Pons (tissue), 1 donor: ENCODE measurements around the gene CDC26.
"Not testable (repeated sequence)": the region's sequence is repeated elsewhere in the genome, so short reads cannot be mapped to it uniquely, and the experiment has no call there.

Source experiments
- DNase-seq: peaks from one replicate; pipeline ENCODE4 v3.0.0-alpha.2; 2016; ENCODE audit warnings: low spot score

Gene CDC26

DNA sequence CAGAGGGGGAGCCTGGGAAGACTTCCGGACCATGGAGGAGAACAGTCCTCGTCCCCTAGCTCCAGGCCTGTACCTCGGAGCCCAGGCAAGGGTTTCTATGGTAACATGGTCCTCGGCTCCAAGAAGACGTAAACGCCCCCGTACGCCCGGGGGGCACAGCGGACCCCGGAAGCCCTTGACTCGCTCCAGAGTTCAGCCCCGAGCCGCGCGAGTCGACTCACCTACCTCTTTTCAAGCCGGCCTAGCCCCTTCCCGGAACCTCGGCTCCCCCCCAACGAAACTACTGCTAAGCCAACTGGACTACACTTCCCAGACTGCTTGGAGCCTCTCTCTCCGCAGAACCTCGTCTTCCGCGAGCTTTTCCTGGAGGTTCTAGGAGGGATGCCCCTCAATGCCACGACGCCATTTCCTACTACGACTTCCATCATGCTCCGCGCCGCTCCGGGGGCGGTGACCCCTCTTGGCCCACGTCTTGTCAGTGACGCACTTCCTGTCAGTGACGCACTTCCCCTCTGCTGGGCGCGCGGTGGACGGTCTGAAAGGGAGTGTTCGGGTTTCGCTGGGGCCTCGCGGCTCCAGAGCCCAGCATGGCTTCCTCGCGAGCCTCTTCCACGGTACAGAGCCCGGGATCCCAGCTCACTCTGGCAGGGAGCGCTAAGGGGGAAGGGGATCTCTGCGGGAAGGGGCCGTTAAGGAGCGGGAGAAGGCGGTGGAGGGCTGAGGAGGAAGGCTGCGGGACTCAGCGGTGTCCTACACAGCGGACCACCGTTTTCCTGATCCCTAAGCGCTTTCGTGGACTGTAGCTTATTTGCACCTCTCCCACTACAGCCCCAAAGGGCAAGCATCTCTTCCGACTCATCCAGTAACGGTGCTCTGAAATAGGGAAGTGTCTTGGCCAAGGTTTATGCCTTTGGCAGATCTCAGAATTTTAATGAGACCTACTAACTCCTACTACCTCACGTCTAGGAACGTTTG is at the start of gene CDC26, which contains the start of gene PRPF4:
TSS of gene CDC26 (minus strand) at position 416 of the 975 bp plus-strand sequence. CDS start 3,065 bp downstream, outside the sequence.
TSS of gene PRPF4 (plus strand) at position 502 of the 975 bp plus-strand sequence. CDS start at position 588, 86 bp downstream.
- peak; percentile 98 for DNase-seq

DNA sequence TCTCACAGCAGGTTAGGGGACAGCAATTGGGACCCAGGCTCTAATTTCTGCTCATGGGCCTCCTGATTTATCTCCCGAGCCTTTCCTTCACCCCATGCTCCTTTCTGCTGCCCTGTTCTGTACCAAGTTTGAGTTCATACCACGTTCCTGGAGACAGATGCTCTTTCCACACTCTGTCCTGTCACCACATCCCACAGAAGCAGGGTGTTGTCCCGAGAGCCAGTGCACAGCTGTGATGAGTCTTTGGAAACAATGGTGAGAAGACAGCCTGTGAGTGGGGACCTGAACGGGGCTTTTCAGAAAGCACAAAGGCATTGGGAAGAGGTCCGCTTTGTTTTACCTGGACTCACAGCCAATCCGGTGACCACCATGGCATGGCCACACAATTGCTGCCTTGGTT is 47.3 kb upstream of the CDC26 start:
- DNase-seq = peak; percentile 43

DNA sequence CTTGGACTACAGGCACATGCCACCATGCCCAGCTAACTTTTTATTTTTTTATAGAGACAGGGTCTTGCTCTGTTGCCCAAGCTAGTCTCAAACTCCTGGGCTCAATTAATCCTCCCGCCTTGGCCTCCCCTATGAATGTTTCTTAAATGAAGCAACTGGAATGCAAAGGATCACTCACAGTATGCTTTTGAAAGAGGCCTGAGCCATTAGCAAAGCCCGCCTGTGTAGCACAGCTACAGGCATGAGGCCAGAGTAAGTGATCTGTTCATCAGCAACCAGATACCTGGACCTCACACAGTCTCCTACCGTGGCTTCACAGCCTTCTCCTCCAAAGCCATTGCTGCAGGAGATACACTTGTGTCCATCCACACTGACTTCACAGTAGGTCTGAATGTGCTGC is 44.7 kb upstream of the CDC26 start:
- DNase-seq = no peak

DNA sequence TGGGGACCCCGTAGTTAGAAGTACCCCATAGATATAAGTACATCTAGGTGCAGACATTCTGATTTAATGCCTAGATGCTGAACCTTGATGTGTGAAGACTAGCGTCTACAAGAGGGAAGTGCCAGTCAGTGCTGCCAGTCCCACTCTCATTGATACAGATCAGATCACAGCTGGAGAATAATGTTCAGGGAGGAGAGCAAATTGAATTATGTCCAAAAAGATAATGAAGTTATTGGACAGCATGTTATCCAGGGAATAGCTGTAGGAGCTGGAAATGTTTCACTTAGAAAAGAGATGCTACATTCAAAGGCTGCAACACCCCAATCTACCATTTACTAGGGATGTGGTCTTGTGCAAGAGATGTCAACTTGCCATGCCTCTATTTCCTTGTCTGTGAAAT is 43.7 kb upstream of the CDC26 start:
- no peak for DNase-seq

DNA sequence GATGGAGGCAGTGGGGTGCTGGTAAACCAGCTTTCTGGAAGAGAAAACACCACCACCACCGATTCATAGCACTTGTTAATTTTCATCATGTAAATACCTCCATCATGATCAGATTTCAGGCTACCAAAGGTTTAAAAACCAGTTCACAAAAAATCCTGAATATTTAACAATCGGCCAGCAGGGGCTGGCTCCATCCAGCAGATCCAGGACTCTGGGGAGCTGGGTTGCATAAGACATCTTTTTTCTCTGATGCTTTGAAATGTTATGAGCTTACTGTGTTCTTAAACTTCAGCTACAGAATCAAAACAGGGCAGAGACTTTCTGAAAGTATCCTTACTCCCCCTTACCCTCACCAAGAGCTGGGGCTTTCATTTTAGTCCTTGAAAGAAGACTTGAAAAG is 42.4 kb upstream of the CDC26 start:
- DNase-seq = no peak

DNA sequence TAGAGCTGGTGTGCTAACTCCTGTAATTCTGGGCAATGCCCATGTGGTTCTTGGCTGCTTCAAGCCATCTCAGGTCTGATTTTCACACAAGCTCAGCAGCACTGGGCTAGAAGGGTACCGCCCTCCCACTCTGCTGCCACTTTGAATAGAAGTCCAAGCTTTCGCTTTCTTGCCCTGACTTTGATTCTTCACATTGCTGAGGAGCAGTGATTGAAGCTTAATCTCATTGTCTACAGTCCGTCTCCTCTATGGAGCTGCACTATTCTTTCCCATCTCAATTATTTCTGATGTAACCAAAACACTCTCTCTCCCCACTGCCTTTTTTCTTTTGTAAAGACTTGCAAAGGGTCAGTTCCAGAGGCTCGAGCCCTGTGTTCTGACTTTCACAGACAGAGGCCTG is 40.7 kb upstream of the CDC26 start:
- DNase-seq = no peak

DNA sequence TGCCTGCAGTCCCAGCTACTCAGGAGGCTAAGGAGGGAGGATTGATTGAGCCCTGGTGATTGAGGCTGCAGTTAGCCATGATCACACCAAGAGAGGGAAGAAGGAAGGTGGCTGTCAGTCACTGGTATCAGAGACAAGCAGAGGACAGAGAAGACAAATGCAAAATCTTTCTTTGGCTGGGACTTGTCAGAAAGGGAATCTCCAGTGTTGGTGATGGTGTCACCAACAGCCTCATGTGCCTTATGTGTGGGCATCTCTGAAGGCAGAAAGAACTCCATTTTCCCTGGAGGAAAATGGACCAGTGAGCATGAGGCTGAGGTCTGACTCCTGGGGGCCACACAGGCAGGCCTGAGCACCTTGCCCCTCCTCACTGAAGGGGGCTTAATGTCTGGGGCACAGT is 39.9 kb upstream of the CDC26 start:
- DNase-seq = no peak

DNA sequence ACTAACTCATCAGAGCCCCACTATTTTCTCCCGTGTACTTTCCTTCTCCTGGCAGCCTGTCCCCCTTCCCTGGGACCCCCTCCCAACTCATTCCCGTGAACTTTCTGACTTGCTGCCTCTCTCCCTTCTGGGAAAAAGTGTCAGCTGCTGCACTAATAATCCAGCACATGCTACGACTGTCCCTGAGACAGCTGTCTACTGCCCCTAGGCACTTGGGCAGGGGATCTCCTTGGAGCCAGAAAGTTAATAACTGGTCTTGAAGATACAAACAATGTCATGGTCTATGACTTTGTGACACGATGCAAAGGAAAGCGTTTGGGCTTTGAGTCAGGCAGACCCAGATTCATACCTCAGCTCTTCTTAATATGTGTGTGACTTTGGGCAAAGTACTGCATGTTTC is 37.9 kb upstream of the CDC26 start:
- DNase-seq = no peak

DNA sequence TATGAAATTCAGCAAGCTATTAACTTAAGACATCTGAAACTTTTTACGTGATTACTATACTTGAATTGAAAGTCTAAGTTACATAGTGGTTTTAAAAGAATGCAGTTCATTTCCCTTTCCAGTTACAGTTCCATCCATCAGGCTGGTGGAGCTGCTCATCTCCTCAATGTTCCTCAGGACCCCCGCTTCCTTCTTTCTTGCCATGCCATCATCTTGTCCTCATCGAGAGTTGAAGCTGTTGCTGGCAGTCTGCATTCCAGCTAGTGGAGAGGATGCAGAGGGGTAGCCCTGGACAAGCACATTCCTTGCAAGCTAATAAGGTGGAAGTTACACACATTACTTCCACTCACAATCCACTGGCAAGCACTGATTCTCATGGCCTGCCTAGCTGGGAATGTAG is 36.6 kb upstream of the CDC26 start:
- no peak for DNase-seq

DNA sequence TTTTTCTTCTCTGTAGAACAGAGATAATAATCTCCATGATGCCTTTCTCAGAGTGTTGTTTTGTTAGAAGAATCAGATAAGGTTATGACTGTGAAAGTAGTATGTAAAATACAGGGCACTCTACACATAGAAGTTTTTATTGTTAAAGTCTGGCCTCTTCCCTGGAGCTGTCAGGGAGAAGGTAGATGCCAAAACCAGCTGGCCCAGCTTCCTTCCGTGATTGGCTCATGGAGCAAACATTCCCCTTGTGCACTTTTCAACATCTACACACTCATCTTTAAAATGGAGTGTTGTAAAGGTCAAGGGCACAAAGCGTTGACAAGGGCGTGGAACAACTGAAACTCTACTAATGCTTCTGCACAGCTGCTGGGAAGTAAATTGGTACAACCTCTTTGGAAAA is 35.2 kb upstream of the CDC26 start:
- no peak for DNase-seq

DNA sequence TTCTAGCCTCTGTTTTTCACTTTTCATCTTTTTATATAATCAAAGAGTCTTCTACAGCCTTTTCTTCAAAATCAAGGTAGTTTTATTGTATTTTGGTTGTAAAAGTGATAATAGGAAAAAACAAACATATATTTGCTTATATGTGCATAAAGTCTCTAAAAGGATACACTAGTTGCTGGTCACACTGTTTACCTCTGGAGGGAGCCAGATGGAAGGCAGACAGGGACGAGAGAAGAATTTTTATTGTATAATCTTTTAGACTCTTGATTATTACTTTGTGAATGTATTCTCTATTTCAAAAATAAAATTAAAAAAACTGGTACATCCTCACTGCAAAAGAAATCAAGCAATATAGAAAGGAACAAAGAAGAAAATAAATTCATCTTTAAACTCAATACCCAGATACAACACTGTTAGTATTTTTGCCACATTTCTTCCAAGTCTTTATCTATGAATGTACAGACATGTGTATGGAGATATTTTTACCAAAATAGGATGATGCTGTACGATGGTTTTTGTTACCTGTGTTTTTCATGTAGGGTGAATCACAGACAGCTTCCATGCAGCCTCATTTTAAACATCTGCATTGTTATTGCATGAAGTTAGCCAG is 33.9 kb upstream of the CDC26 start:
- peak; percentile 71 for DNase-seq

DNA sequence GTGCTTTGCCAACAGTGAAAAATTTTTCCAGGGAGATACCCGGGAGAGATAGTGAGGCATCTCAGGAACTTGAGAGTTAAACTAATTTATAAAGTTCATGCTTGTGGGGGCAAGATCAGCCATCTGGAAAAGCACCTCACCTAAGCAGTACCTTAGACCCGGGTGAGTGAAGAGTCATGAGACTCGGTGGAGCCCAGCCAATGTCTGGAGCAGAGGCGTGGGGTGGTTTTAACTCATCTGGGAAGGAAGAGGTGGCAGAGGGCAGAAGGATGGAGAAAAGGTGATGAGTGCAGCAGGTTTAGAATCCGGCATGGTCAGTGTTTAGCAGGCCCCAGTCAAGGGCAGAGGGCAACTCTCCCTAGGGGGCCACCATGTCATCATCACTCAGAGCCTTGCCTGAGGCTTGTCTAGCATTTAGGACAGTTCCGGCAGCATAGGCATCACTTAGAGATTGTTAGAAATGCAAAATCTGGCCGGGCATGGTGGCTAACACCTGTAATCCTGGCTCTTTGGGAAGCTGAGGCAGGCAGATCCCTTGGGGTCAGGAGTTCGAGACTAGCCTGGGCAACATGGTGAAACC is 32.1 kb upstream of the CDC26 start:
- DNase-seq = no peak

DNA sequence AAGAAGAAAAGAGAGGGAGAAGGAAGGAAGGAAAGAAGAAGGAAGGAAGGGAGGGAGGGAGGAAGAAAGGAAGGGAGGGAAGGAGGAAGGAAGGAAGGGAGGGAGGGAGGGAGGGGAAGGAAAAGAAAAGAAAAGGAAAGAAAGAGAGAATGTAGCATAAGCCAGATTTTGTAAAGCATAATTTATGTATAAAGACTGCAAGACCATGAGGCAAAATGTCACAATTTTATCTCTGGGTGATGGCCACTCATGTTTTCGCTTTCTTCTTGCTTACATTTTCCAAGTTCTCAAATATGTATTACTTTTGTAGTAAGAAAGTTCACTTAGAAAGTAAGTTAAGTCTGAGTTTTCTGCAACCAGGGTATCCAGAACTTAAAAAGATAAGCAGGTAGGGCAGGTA is 31.2 kb upstream of the CDC26 start:
- no peak for DNase-seq

DNA sequence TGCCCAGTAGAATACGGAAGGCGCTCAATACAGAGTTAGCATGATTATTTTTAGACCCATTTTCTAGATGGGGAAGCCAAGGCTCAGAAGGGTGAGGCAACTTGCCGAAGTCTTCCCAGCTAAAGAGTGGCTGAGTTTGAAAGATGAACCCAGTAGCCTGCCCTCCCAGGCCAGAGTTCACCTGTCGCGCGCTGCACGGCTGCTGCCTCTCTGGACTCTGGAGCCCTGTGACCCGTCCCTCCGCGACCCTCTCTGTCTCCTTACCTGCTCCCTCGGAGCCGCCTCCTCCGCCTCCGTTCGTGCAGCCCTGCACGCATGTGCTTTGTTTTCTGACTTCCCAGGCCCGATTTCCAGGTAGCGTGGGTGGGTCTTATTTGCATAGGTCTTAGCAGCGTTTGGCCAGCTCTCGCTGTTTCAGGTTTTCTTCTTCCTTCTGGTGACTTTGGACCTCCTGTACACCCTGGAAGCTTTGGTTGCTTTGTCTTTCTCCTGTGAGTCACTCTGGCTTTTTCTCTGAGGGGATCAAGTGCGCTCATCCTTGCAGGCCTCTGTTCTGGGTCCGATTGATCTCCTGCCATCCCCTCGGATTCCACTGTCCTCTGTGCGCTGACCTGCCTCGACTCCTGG is 27.5 kb upstream of the CDC26 start, which contains the start of gene RNF183:
TSS of gene RNF183 (minus strand) at position 585 of the 627 bp plus-strand sequence. CDS start 5,192 bp downstream, outside the sequence.
- no peak for DNase-seq

DNA sequence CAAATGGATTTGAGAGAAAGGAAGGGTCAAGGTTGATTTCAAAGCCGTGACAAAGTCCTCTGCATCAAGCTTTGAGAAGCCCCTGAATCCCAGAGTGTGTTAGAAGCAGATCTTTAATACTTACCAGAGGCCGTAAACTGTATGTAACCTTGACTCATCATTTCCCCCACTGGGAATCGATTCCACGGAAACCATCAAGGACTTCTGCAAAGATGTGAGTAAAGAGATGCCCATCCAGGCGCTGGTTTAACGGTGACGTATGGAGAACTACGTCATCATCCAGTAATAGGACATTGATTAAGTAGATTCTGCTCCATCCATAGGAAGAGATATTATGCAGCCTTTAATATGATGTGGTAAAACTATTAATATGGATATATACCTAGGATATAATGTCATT is 26.2 kb upstream of the CDC26 start:
- DNase-seq = no peak

DNA sequence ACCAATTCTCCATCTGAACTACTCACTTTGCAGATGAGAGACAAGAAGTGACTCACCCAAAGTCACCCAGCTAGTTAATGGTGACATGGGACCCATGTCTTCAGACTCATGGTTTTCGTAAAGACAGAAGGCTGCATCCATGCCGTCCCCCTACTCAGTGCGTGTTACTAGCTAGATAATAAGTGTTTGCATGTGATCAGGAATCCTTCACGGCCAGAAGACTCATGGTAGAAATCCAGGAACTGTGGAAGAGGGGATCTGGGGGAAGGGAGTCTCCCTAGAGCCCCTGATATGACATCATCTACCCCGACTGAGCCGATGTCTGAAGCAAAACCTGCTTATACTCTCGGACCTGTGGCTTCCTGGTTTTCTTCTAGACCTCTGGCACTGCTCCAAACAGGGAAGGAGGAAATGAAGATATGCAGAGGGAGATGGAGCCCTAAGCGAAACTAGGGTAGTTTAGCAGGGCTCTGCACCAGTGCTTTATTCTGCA is 24.5 kb upstream of the CDC26 start:
- DNase-seq = peak; percentile 52

DNA sequence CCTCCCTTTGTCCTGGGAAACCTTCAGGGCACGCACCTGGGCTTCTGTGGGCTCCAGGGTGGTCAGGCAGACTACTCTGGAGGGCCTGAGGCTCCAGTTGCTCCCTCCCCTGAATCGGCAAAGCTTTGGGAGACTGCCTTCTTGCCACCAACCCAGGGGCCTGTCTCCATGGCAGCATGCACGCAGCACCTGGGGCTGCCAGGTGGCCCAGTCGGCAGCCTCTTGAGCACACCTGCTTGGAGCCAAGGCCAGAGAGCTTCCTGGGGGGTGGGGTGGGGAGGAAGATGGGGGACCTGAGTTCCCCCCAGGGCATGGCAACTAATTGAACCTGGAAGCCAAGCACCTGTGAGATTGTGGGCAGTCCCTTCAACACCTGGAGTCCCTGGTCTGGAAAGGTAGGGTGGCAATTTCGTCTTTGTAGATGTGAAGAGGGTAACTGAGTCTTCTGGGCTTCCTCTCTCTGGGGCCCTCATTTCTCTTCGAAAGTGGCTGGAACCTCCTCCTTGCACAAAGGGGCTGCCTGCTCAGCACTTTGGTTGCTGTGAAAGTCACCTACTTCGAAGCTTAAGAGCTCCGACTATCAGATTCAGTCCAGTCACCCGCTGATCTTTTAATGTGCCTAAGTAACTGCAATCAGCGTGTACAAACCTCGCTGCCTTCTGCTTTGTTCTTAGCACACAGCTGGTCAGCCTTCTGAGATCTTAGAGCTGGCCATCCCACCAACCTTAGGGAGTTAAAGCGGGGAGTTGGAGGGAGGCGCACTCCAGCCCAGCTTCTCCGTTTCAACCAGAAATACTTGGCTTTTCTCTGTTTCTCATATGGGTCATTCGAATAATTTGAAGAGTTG is 23.8 kb upstream of the CDC26 start:
- no peak for DNase-seq

DNA sequence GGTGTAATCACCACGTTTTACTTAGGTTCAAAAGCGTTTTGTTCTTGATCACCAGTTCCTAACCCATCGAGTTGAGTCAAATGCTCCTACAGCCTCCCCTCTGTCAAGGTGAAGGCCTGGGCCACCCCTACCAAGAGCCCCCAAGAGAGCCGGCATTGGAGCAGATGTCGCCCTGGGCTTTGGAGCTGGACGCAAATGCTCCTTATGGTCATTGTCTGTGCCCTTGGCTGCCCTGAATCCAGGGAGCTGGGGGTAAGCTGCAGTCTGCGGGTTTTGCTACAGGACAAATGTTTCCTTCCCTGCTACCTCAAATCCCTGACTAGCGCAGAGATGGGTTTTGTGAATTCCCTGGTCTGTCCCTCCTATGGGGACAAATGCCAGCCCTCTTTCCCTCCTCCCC is 22.9 kb upstream of the CDC26 start:
- DNase-seq = no peak

DNA sequence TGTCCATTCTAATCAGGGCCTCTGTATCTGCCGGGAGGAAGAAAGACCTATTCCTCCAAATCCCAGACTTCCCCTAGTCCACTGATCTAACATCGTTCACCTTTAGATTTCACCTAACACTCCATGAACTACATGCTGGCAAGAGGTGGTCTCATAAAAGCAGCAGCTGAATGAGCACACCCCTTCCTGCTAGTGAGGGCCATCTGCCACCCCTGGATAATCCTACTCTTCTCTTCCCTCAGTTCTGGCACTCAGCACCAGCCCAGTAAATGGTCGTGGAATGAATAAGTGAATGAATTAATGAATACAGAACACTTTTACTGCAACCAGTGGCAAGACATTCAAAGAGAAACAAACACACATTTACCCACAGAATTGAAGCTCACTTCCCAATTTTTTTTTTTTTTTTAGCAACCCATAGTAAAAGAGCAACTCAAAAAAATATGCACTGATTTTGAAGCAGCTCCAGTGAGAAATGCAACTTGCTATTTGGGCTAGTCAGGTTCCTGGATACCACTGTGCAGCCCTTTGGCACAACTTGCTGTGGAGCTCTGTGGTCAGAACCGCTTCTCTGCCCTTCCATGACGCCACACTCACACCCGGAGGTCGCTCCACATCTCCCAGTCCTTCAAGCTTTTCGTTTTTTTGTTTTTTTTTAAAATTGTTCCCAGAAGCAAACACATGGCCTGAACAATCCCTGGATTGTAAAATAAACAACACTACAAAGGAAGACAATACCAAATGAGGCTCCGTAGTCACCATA is 21.6 kb upstream of the CDC26 start:
- DNase-seq = no peak

DNA sequence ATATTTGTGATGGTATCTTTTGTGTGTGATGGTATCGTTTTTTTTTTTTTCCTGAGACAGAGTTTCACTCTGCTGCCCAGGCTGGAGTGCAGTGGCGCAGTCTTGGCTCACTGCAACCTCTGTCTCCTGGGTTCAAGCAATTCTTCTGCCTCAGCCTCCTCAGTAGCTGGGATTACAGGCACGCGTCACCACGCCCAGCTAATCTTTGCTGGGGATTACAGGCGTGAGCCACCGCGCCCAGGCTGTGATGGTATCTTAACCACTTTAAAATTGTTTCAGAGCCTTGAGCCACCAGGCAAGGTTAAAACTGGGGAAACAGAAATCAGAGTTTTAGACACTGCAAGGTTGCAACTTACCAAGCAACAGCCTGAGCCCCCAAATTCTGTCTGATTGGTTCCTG is 20.9 kb upstream of the CDC26 start:
- not testable (repeated sequence) for DNase-seq
